Posterior cingulate gyrus (tissue), 11 donors: ENCODE measurements around the gene HSD17B14.
A peak's percentile ranks its signal among the peaks of the same experiment; 100 is the strongest.

ENCODE experiments used
- DNase-seq, 10 donors: peaks; one replicate each; pipeline versions ENCODE4 v3.0.0 to v3.0.0-alpha.2; 2020 to 2021; ENCODE audit warnings: mixed read lengths in 3 of 10
- intact Hi-C: fragments of 100-400 bp; cut with DNase I; formaldehyde crosslinking; loops from one replicate; pipeline ENCODE4 v1.15.1; 2023

Gene HSD17B14

GRCh38 chr19:48835734-48836088 is 580 bp downstream of the HSD17B14 start:
- DNase-seq = peak; percentile 77 to 98 (median 93)
- intact Hi-C loops = loop anchor here (1.0 kb wide), 1 partner anchor 40 kb away; no protein-coding TSS in a partner anchor

- no peak for DNase-seq
- intact Hi-C loops = no loop called here
These were observed 2.3 kb downstream of the HSD17B14 start for GRCh38 chr19:48833977-48834376.

- DNase-seq = no peak
- intact Hi-C loops = no loop called here
These were observed 3.2 kb downstream of the HSD17B14 start for GRCh38 chr19:48833049-48833448.

GRCh38 chr19:48830965-48831364 is 5.3 kb downstream of the HSD17B14 start:
- intact Hi-C loops = no loop called here
- DNase-seq = no peak

GRCh38 chr19:48830088-48830487 is 6.2 kb downstream of the HSD17B14 start:
- intact Hi-C loops = no loop called here
- no peak for DNase-seq

- intact Hi-C loops = no loop called here
- DNase-seq = no peak
These were observed 9.7 kb downstream of the HSD17B14 start for GRCh38 chr19:48826606-48827020.

- intact Hi-C loops = no loop called here
- DNase-seq = no peak
These were observed 13.8 kb downstream of the HSD17B14 start for GRCh38 chr19:48822514-48822913.

- intact Hi-C loops = no loop called here
- DNase-seq = no peak
These were observed 14.7 kb downstream of the HSD17B14 start for GRCh38 chr19:48821633-48822032.

GRCh38 chr19:48819366-48819816 is 16.9 kb downstream of the HSD17B14 start:
- intact Hi-C loops = no loop called here
- DNase-seq = peak in 3 of 10 donors; percentile 38 to 86 (median 80)

- intact Hi-C loops = no loop called here
- DNase-seq = peak in 2 of 10 donors; percentile 19 to 25
These were observed 18.0 kb downstream of the HSD17B14 start for GRCh38 chr19:48818234-48818820.

- DNase-seq = peak in 1 of 10 donors; percentile 37
- intact Hi-C loops = no loop called here
These were observed 18.6 kb downstream of the HSD17B14 start for GRCh38 chr19:48817585-48818124.

- intact Hi-C loops = no loop called here
- DNase-seq = peak in 1 of 10 donors; percentile 46
These were observed 20.3 kb downstream of the HSD17B14 start for GRCh38 chr19:48815870-48816501.

- intact Hi-C loops = no loop called here
- DNase-seq = peak in 1 of 10 donors; percentile 14
These were observed 21.4 kb downstream of the HSD17B14 start for GRCh38 chr19:48814895-48815294.

- DNase-seq = no peak
- intact Hi-C loops = no loop called here
These were observed 23.0 kb downstream of the HSD17B14 start for GRCh38 chr19:48813123-48813913.

GRCh38 chr19:48812094-48812929 is 24.0 kb downstream of the HSD17B14 start:
- DNase-seq = peak; percentile 59 to 96 (median 80)
- intact Hi-C loops = no loop called here

- no peak for DNase-seq
- intact Hi-C loops = loop anchor here (2.0 kb wide), 1 partner anchor 15 kb away; no protein-coding TSS in a partner anchor
These were observed 26.1 kb downstream of the HSD17B14 start for GRCh38 chr19:48810151-48810550.

- DNase-seq = peak in 2 of 10 donors; percentile 37 to 86
- intact Hi-C loops = no loop called here
These were observed 28.5 kb downstream of the HSD17B14 start for GRCh38 chr19:48807590-48808308.

GRCh38 chr19:48806818-48807589 is 29.3 kb downstream of the HSD17B14 start:
- peak in 6 of 10 donors; percentile 53 to 94 (median 80) for DNase-seq
- intact Hi-C loops = no loop called here

- intact Hi-C loops = no loop called here
- DNase-seq = peak in 5 of 10 donors; percentile 42 to 83 (median 48)
These were observed 29.8 kb downstream of the HSD17B14 start for GRCh38 chr19:48806518-48806817.
